MM.1S (cell line): ENCODE results near the gene PARP6.

ENCODE experiments used
- CTCF ChIP-seq: fragments of 300-600 bp; sonication (generic); IDR thresholded peaks from 2 replicates; pipeline ENCODE4 v1.5.1; 2016; ENCODE audit warnings: antibody characterized with exemption, low read length, mixed read lengths
- EZH2 ChIP-seq: fragments of 300-600 bp; sonication (generic); optimal IDR thresholded peaks from 2 replicates; pipeline ENCODE3; 2017; ENCODE audit warnings: low read depth, mild to moderate bottlenecking, antibody characterized with exemption, low read length, mixed read lengths

- no peak for TF ChIP-seq CTCF
- TF ChIP-seq EZH2, result no peak
Observed at GRCh38 chr15:72216079-72216478, 56.3 kb downstream of the PARP6 start.
